Activated CD8-positive, alpha-beta memory T cell treated with anti-CD3 and anti-CD28 coated beads for 24 hours (primary cell): ENCODE measurements around the gene TMEM109.

Experiments
- DNase-seq: peaks from one replicate; pipeline ENCODE4 v3.0.0-alpha.2; 2020

TMEM109 gene

DNA sequence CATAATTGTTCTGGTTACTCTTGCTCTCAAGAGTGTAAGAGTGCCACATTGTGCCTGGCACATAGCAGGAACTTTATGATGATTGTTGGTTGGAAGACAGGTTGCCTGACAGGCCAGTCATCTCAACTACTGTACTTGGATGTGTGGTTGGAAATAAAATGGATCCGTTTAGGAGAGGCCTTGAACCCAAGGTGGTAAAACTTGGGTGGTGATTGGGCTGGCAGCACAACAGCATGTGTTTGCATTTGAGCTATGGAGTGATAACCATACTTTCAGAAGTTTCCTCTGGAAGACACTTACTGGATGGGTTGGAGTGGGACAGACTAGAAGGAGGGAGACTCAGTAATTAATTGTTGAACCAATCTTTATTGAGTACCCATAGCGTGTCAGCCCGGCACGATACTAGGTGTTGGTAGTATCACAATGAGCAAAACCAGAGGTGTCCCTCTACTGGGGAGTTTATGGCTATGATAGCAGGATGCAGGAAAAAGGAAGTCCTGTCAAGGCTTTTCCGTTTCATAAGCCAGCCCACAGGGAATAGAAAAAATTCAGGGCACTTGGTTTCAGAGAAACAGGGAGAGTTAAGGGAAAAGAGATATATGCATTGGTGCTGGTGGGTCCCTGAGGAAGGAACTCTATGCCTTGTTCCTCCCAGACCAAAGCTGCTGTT lies 3.1 kb upstream of the TMEM109 start:
- no peak for DNase-seq

DNA sequence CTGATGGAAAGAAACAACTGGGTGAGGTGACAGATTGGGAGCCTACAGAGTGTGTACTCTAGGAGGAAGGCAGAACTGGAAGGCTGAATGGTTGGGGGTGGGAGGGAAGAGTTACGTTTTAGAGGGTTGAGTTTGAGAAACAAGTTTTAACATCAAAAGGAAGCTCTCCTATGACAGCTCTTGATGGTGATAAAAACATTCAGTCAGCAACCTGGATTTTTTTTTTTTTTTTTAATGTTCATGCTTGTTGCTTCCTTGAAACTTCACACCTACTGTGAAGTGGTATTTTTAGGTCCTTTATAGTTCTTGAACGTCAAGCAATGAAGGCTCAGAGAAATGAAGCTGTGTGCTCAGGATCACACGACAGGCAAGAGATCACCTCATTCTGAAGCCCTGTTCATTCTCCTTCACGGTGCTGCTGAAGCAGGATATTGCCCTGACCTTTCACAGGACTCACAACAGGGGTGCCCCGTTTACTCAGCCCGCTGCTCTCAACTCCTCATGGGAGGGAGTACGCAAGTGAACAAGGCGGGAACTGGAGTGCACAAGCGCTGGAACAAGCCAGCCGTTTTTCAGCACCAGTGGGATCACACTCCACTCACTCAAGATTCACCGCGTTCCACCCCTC lies 1.6 kb upstream of the TMEM109 start:
- peak; percentile 68 for DNase-seq

- no peak for DNase-seq
Measured at GRCh38 chr11:60912851-60913528, 968 bp upstream of the TMEM109 start.

DNA sequence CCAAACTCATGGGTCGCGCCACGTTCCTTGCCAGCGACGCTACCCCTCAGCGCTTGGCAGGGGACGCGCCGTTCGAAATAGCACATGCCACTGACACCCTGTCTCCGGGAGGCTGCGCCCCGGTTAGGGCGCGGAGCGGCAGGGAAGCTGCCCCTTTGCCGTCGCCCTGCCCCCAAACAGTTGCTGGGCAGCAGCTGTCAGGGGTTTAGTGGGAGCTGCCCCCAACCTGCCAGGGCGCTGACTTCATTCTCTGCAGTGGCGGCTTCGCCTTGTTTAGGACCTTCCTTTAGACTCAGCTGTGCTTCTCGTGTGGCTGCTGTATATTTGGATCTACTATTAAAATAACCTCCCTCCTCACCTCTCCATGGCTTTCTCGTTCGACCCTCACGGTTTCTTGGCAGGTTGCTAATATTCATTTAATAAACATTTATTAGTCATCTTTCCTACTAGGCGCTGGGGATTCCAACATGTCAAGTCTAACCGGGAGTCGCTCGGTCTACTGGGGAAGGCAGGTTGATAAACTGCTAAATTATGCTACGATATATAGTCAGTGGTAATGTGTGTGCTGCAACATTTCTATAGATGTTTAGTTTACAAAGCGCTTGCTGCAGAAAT lies 782 bp downstream of the TMEM109 start:
- DNase-seq, result peak; percentile 79

- peak; percentile 86 for DNase-seq
Measured at GRCh38 chr11:60915248-60915914, 1.4 kb downstream of the TMEM109 start.

- no peak for DNase-seq
Measured at GRCh38 chr11:60916669-60917206, 2.8 kb downstream of the TMEM109 start.

DNA sequence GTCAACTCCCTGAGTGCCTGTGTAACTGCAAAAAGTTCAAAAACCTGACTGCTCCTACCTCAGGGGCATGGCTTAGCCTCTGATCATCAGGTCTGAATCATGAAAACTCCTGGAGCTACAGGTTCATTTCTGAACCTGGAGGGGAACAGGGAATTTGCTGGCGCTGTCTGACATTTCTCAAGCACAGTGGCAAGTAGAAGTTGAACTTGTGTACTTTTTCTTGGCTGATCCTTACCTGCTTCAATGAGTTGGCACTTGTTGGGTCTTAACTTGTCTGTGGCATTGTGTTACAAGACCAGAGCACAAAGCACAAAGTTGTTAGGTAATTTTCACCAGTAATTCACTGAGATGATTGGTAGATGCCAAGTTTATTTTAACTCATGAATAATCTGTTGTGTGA lies 3.3 kb downstream of the TMEM109 start:
- DNase-seq, result no peak

DNA sequence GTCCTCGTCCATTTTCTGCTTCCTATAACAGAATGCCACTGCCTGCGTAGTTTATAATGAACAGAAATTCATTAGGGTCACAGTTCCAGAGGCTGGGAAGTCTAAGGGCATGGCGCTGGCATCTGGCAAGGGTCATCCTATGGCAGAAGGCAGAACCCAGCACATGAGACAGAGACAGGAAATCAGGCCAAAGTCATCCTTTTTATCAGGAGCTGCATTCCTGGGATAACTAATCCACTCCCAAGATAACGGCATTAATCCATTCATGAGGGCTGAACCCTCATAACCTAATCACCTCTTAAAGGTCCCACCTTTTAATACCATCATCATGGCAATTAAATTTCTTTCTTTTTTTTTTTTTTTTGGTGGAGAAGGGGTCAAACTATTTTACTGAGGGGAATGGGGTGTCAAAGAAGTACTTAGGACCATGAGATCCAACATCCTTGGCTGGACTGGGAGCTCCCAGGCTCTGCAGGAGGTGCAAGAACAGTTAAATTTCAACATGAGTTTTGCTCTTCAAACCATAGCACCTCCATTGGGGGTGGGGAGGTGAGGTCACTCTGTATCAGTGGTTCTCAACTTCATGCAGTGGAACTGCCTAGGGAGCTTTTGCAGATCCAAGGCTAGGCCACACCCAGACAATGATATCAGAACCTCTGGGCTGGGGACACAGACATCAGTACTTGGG lies 4.4 kb downstream of the TMEM109 start:
- DNase-seq, result no peak

DNA sequence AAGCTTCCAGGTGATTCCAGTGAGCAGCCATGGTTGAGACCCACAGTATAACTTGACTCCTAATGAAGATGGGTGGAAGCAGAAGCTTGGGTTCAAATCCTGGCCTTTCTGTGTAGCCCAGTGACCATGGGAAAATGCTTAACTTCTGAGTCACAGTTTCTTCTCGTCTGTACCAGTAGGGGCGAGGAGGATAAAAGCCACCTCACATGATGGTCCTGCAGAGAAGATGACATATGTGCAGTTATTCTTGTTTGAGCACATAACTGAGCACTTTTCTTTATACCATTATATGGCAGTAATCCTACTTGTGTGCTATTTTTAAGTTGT lies 4.9 kb downstream of the TMEM109 start:
- no peak for DNase-seq

DNA sequence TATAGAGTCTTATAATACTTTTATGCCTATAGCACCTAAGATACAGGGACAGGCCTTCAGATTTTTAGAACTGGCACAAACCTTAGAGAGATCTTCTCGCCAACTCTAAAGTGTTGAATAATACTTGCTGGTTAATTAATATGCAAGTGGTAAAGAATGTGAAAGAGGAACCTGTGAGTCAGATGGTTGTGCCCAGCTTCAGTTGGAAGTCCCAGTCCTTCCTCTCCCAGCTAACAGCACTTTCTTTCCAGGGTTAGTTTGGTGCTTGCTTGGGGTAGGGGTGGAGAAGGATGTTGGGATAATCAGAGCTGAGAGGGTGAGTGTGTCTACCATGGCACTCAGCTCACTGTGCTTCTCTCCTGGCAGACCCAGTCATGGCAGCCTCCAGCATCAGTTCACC lies 5.4 kb downstream of the TMEM109 start:
- DNase-seq, result no peak

DNA sequence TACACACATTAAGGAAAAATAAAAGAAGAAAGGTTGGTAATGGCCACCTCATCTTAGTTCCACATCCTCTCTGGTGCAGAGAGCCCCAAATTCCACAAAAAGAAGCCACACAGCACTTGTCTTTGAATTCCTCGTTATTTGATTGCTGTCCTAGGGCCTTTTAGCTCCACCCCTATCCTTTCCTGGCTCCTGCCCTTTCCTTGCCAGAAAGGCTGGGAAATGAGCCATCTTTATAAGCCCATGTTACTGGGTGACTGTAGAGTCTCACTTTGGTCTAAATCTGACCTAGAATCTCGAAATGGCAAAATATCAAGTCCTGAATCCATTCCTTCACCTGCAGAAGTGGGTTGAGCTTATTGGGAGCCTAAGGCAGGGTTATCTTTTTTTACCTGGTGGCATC lies 6.0 kb downstream of the TMEM109 start:
- DNase-seq, result no peak

- no peak for DNase-seq
Measured at GRCh38 chr11:60921259-60921658, 7.3 kb downstream of the TMEM109 start.

DNA sequence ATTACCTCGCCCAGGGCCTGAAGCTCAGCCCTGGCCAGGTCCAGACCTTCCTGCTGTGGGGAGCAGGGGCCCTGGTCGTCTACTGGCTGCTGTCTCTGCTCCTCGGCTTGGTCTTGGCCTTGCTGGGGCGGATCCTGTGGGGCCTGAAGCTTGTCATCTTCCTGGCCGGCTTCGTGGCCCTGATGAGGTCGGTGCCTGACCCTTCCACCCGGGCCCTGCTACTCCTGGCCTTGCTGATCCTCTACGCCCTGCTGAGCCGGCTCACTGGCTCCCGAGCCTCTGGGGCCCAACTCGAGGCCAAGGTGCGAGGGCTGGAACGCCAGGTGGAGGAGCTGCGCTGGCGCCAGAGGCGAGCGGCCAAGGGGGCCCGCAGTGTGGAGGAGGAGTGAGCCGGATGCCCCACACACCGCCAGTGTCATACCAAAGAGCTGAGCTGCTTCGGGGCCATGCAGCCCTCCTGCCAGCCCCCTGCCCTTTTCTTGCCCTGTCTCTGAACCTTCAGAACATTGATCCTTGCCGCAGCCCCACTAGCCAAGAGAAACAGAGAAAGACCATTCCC lies 7.9 kb downstream of the TMEM109 start:
- no peak for DNase-seq

DNA sequence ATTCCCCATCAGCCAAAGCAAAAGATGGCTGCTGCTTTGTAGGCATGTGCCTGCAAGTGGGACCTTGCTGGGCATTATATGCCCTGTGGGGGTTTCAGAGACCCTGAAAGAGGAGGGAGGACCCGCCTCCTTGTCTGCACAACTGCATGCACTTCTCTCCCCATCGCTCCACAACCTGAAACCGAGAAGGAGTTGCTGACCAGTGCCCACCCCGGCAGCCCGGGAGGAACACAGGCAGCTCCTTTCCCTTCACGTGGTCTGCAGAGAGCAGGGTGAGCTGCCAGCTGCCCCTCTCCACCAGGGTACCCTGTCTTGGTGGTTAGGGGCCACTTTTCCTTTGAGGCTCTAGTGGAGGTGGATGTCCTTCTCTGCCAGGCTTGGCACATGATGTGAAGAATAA lies 8.9 kb downstream of the TMEM109 start:
- no peak for DNase-seq

DNA sequence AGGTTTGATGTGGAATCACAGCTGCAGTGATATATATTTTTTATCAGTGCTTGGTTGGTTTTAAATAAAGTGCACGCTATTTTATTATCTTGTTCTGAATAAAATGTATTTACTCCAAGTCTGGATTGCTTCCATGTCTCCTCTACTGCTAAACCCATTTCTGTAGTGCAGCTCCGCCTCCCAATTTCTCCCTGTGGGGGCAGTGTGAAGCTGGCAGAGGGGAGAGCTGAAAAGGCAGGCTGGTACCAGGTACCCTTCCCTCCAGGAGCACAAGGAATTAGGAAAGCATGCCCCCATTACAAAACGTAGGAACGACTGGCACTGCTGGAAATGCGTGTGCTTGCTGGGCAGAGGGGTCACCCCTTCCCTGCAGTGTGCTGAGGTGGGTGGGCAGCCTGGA lies 9.4 kb downstream of the TMEM109 start:
- DNase-seq, result no peak

GRCh38 chr11:60923800-60924109 lies 9.8 kb downstream of the TMEM109 start:
- DNase-seq, result peak; percentile 64

- peak; percentile 69 for DNase-seq
Measured at GRCh38 chr11:60924110-60924905, 10.3 kb downstream of the TMEM109 start, which contains the start of gene TMEM132A. TMEM132A (plus strand) TSS chr11:60924460; CDS start chr11:60924634, 174 bp downstream.

- DNase-seq, result no peak
Measured at GRCh38 chr11:60924906-60925853, 11.2 kb downstream of the TMEM109 start.

DNA sequence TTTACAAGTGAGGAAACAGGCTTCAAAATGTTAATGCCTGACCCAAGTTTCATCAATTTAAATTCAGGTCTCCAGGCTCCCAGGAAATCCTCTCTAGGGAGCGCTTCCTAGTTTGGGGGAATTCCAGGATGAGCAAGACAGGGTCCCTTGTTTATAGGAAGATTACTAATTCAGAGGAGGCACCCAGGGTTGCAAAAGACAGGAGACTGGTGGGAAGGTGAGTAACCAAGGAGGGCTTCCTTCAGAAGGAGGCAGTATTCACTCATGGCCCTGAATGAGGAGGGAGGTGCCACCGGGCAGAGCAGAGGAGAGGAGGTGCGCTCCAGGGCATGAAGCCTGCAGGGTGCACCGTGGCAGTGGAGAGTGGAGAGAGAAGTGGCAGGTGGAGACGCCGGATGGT lies 11.9 kb downstream of the TMEM109 start:
- no peak for DNase-seq

- DNase-seq, result no peak
Measured at GRCh38 chr11:60926500-60926899, 12.5 kb downstream of the TMEM109 start.
